ENCODE data around the gene ELOVL7. TPM values are rescaled to one million over a fixed set of nuclear protein-coding genes. Genes with fewer than 3 reads are reported as not detected.
"Not testable (repeated sequence)": the region's sequence is repeated elsewhere in the genome, so short reads cannot be mapped to it uniquely, and the experiment has no call there.

Gene ELOVL7
- polyA plus RNA-seq, 1 of the 3 experiments (the other 2 are of a cell fraction) = 0.07 TPM

GRCh38 chr5:60883229-60883628 lies 39.2 kb upstream of the ELOVL7 start:
- H2AFZ ChIP-seq (ENCODE audit: low read depth) = no peak overlapping the region
- no peaks in the 10 kb centered on the region for H3K9me2 ChIP-seq
- H3K27ac ChIP-seq (ENCODE audit: low read depth in 2 of 2, low read length in 1 of 2) = no peak overlapping the region; a peak in 1 of 4 replicates
- ChIA-PET CTCF (interaction anchor here (1.4 kb wide), 1 partner anchor 16 kb away, joined by 3 read pairs; no protein-coding TSS in a partner anchor), POLR2A (no interaction called here)
- DNase-seq = peak; percentile 22
- H3K36me3 ChIP-seq (replicated peaks in 1 of 2; ENCODE audit: control insufficient read depth in 1 of 2, insufficient read depth in 2 of 2, low read length in 1 of 2) = peaks cover 0 to 10% of the 10 kb centered on the region in 2 experiments
- no peak overlapping the region for H3K4me2 ChIP-seq
- no peak overlapping the region for H3K9ac ChIP-seq
- H3K4me1 ChIP-seq (ENCODE audit: control insufficient read depth in 1 of 2, insufficient read depth in 2 of 2, low read depth in 1 of 2, low read length in 1 of 2) = no peaks in the 10 kb centered on the region
- no peaks in the 10 kb centered on the region for H3K27me3 ChIP-seq (ENCODE audit: insufficient read depth)
- H4K20me1 ChIP-seq (ENCODE audit: insufficient read depth) = no peaks in the 10 kb centered on the region
- H3K79me2 ChIP-seq (ENCODE audit: insufficient read depth) = no peaks in the 10 kb centered on the region
- H3K9me3 ChIP-seq = peaks cover 3% of the 10 kb centered on the region; the same call in 1 of the 2 replicates
- no peak overlapping the region for H3K4me3 ChIP-seq (ENCODE audit: low read depth in 2 of 2, low read length in 1 of 2)
- no peaks in the 10 kb centered on the region for H3F3A ChIP-seq (replicated peaks; ENCODE audit: insufficient read depth)
- TF ChIP-seq TEAD4 (IDR thresholded peaks at IDR 0.05; ENCODE audit: borderline replicate concordance, insufficient read depth) (no peak), CTCF (IDR thresholded peaks at IDR 0.05) (peak; percentile 48), GATA2 (CRISPR knock-in tag; IDR thresholded peaks at IDR 0.05) (no peak), SMC3 (IDR thresholded peaks at IDR 0.05; ENCODE audit: low read depth, low read length) (0 out of 2 replicates have a peak, but pooled peaks have one; percentile 11), NRF1 (IDR thresholded peaks at IDR 0.05; ENCODE audit: low read depth, low read length) (no peak), RAD21 (IDR thresholded peaks at IDR 0.05; ENCODE audit: low read length) (peak; percentile 46)

DNA sequence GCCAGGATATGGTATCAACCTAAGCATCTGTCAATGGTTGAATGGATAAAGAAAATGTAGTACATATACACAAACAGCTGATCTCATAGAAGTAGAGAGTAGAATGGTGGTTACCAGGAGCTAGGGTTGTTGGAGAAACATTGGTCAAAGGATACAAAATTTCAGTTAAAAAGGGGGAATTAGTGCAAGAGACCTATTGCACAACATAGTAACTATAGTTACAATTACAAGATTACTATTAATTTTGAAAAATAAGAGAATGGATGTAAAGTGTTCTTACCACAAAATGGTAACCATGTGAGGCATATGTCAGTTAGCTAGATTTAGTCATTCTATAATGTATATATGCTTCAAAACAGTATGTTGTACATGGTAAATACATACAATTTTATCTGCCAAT lies 28.8 kb upstream of the ELOVL7 start:
- Histone ChIP-seq H3K79me2 (ENCODE audit: insufficient read depth) (no peaks in the 10 kb centered on the region), H3K36me3 (replicated peaks in 1 of 2; ENCODE audit: control insufficient read depth in 1 of 2, insufficient read depth in 2 of 2, low read length in 1 of 2) (no peaks in the 10 kb centered on the region), H3K4me2 (no peak overlapping the region), H3K9ac (no peak overlapping the region), H4K20me1 (ENCODE audit: insufficient read depth) (no peaks in the 10 kb centered on the region), H3F3A (replicated peaks; ENCODE audit: insufficient read depth) (no peaks in the 10 kb centered on the region), H3K27ac (ENCODE audit: low read depth in 2 of 2, low read length in 1 of 2) (no peak overlapping the region), H3K9me2 (no peaks in the 10 kb centered on the region), H3K4me3 (ENCODE audit: low read depth in 2 of 2, low read length in 1 of 2) (no peak overlapping the region), H2AFZ (ENCODE audit: low read depth) (no peak overlapping the region), H3K4me1 (ENCODE audit: control insufficient read depth in 1 of 2, insufficient read depth in 2 of 2, low read depth in 1 of 2, low read length in 1 of 2) (no peaks in the 10 kb centered on the region), H3K9me3 (no peaks in the 10 kb centered on the region), H3K27me3 (ENCODE audit: insufficient read depth) (no peaks in the 10 kb centered on the region)
- no peak for TF ChIP-seq MXI1 (IDR thresholded peaks at IDR 0.05; ENCODE audit: low read depth, low read length)
- DNase-seq = no peak
- ChIA-PET CTCF (no interaction called here), POLR2A (no interaction called here)

- Histone ChIP-seq H3K36me3 (replicated peaks in 1 of 2; ENCODE audit: control insufficient read depth in 1 of 2, insufficient read depth in 2 of 2, low read length in 1 of 2) (no peaks in the 10 kb centered on the region), H2AFZ (ENCODE audit: low read depth) (no peak overlapping the region), H3K9ac (no peak overlapping the region), H4K20me1 (ENCODE audit: insufficient read depth) (no peaks in the 10 kb centered on the region), H3K9me2 (no peaks in the 10 kb centered on the region), H3F3A (replicated peaks; ENCODE audit: insufficient read depth) (no peaks in the 10 kb centered on the region), H3K4me2 (no peak overlapping the region), H3K79me2 (ENCODE audit: insufficient read depth) (no peaks in the 10 kb centered on the region), H3K4me1 (ENCODE audit: control insufficient read depth in 1 of 2, insufficient read depth in 2 of 2, low read depth in 1 of 2, low read length in 1 of 2) (no peaks in the 10 kb centered on the region), H3K9me3 (no peaks in the 10 kb centered on the region), H3K4me3 (ENCODE audit: low read depth in 2 of 2, low read length in 1 of 2) (no peak overlapping the region), H3K27me3 (ENCODE audit: insufficient read depth) (no peaks in the 10 kb centered on the region), H3K27ac (ENCODE audit: low read depth in 2 of 2, low read length in 1 of 2) (no peak overlapping the region)
- ChIA-PET CTCF (interaction anchor here (1.0 kb wide), 1 partner anchor 195 kb away, joined by 3 read pairs; no protein-coding TSS in a partner anchor), POLR2A (no interaction called here)
- DNase-seq = no peak
- TF ChIP-seq, protein P1, sequence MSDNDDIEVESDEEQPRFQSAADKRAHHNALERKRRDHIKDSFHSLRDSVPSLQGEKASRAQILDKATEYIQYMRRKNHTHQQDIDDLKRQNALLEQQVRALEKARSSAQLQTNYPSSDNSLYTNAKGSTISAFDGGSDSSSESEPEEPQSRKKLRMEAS (IDR thresholded peaks at IDR 0.05; ENCODE audit: low read depth) = no peak
- TF ChIP-seq POLR2AphosphoS5 (IDR thresholded peaks at IDR 0.05; ENCODE audit: low read depth, low read length) (no peak), ELF1 (IDR thresholded peaks at IDR 0.05) (no peak), TAF1 (IDR thresholded peaks at IDR 0.05; ENCODE audit: borderline replicate concordance, low read depth, low read length) (no peak), IRF3 (IDR thresholded peaks at IDR 0.05; ENCODE audit: low read depth, low read length) (no peak), SIN3A (IDR thresholded peaks at IDR 0.05; ENCODE audit: borderline replicate concordance, low read depth, low read length) (no peak), YY1 (IDR thresholded peaks at IDR 0.05; ENCODE audit: low read depth) (no peak)
- 81% methylated on average over 3 of the region's 3 CpGs for WGBS (ENCODE audit: low lambda C conversion rate)
These were observed 26.8 kb upstream of the ELOVL7 start for GRCh38 chr5:60870857-60871256.

DNA sequence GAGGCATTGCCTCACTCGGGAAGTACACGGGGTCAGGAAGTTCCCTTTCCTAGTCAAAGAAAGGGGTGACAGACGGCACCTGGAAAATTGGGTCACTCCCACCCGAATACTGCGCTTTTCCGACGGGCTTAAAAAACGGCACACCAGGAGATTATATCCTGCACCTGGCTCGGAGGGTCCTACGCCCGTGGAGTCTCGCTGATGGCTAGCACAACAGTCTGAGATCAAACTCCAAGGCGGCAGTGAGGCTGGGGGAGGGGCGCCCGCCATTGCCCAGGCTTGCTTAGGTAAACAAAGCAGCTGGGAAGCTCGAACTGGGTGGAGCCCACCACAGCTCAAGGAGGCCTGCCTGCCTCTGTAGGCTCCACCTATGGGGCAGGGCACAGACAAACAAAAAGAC lies 16.5 kb upstream of the ELOVL7 start:
- H3K9me3 ChIP-seq; POLR2A ChIA-PET; H3K27ac ChIP-seq (ENCODE audit: low read depth in 2 of 2, low read length in 1 of 2); H2AFZ ChIP-seq (ENCODE audit: low read depth); H3K9me2 ChIP-seq; H4K20me1 ChIP-seq (ENCODE audit: insufficient read depth); H3K79me2 ChIP-seq (ENCODE audit: insufficient read depth); H3F3A ChIP-seq (replicated peaks; ENCODE audit: insufficient read depth); H3K9ac ChIP-seq; CTCF ChIA-PET; H3K4me1 ChIP-seq (ENCODE audit: control insufficient read depth in 1 of 2, insufficient read depth in 2 of 2, low read depth in 1 of 2, low read length in 1 of 2); H3K4me2 ChIP-seq; H3K27me3 ChIP-seq (ENCODE audit: insufficient read depth); H3K4me3 ChIP-seq (ENCODE audit: low read depth in 2 of 2, low read length in 1 of 2); H3K36me3 ChIP-seq (replicated peaks in 1 of 2; ENCODE audit: control insufficient read depth in 1 of 2, insufficient read depth in 2 of 2, low read length in 1 of 2); DNase-seq: not testable (repeated sequence)
- WGBS (ENCODE audit: low lambda C conversion rate) = 79% methylated on average over 16 of the region's 16 CpGs
